Testis (tissue), 3 donors: ENCODE results near the gene KIRREL1. TPM values are rescaled to one million over a fixed set of nuclear protein-coding genes. Genes with fewer than 3 reads are reported as not detected.

Experiments
- DNase-seq: peaks from one replicate; pipeline ENCODE4 v3.0.0-alpha.2; 2019
- H3K27ac ChIP-seq, 2 donors: fragments of 200-600 bp; sonication (generic); one replicate each; pipeline ENCODE4 v1.5.1; 2019
- H3K27me3 ChIP-seq: fragments of 200-600 bp; sonication (generic); one replicate; pipeline ENCODE4 v1.5.1; 2019
- H3K36me3 ChIP-seq: fragments of 200-600 bp; sonication (generic); one replicate; pipeline ENCODE4 v1.5.1; 2017; ENCODE audit warnings: low read depth; ENCODE audit errors: missing control alignments
- H3K4me1 ChIP-seq: fragments of 200-600 bp; sonication (generic); one replicate; pipeline ENCODE4 v1.5.1; 2019
- H3K4me3 ChIP-seq, 2 donors: fragments of 200-600 bp; sonication (generic); one replicate each; pipeline ENCODE4 v1.5.1; 2017 to 2019
- H3K9me3 ChIP-seq: fragments of 200-600 bp; sonication (generic); one replicate; pipeline ENCODE4 v1.5.1; 2017
- CTCF ChIP-seq, 3 experiments: fragments of 450-650 bp in 2 of 3; fragments of 200-600 bp in 1 of 3; sonication (generic) in 1 of 3; IDR thresholded peaks; one replicate each; pipeline ENCODE4 v1.5.1; 2016 to 2019; ENCODE audit warnings: antibody characterized with exemption in 3 of 3, mild to moderate bottlenecking in 2 of 3, moderate library complexity in 1 of 3
- POLR2A ChIP-seq: fragments of 450-650 bp; IDR thresholded peaks from one replicate; pipeline ENCODE4 v1.6.1; 2017; ENCODE audit warnings: antibody characterized with exemption, mild to moderate bottlenecking, moderate library complexity
- WGBS, 2 donors: methylation state at CpG; one replicate each; pipeline ENCODE4 v1.1.5; 2018; 5-methylcytosine and 5-hydroxymethylcytosine counted together
- intact Hi-C: fragments of 100-400 bp; cut with DNase I; formaldehyde crosslinking; loops from one replicate; pipeline ENCODE4 v1.15.1; 2023; ENCODE audit warnings: low total_unique reads
- polyA plus RNA-seq: library from polyadenylated mRNA; stranded (reverse); fragments of 350-450 nt; fragmentation: Illumina TruSeq; extraction: RNeasy Lipid Tissue Mini Kit (QIAGEN cat#74804); gene quantifications from one replicate; pipeline ENCODE4 v1.2.3, GENCODE V29; 2014; ENCODE audit warnings: low read depth, low replicate concordance; ENCODE audit not compliant: insufficient read depth
- total RNA-seq, 2 donors: library from RNA; depleted of rRNA; stranded (reverse); fragments of >200 nt; gene quantifications; one replicate each; pipeline ENCODE4 v1.2.3, GENCODE V29; 2016

Gene KIRREL1
- total and polyA plus RNA-seq, 3 donors from 2014 or later = 15.5 to 31.9 (median 19.9) TPM

- no peaks in the 10 kb centered on the region for H3K36me3 ChIP-seq
- intact Hi-C loops = no loop called here
- H3K4me3 ChIP-seq = no peak overlapping the region
- peaks cover 29% of the 10 kb centered on the region for H3K4me1 ChIP-seq
- TF ChIP-seq CTCF (IDR thresholded peaks at IDR 0.05) (no peak), POLR2A (no peak)
- DNase-seq = no peak
- no peaks in the 10 kb centered on the region for H3K27me3 ChIP-seq
- no peak overlapping the region for H3K27ac ChIP-seq
- no peaks in the 10 kb centered on the region for H3K9me3 ChIP-seq
Observed at GRCh38 chr1:158040323-158040722, 46.9 kb downstream of the KIRREL1 start.

GRCh38 chr1:158043232-158043631, 49.8 kb downstream of the KIRREL1 start:
- peaks cover 27% of the 10 kb centered on the region for H3K4me1 ChIP-seq
- no peak overlapping the region for H3K27ac ChIP-seq
- no peaks in the 10 kb centered on the region for H3K27me3 ChIP-seq
- WGBS, 2 donors = 66 to 97% methylated on average over 4 to 5 of the region's 5 CpGs
- TF ChIP-seq POLR2A (no peak), CTCF (IDR thresholded peaks at IDR 0.05) (no peak)
- H3K9me3 ChIP-seq = no peaks in the 10 kb centered on the region
- peak; percentile 36 for DNase-seq
- H3K36me3 ChIP-seq = no peaks in the 10 kb centered on the region
- intact Hi-C loops = no loop called here
- H3K4me3 ChIP-seq = no peak overlapping the region

- H3K36me3 ChIP-seq = no peaks in the 10 kb centered on the region
- intact Hi-C loops = no loop called here
- H3K4me3 ChIP-seq = no peak overlapping the region
- no peaks in the 10 kb centered on the region for H3K9me3 ChIP-seq
- H3K4me1 ChIP-seq = peaks cover 27% of the 10 kb centered on the region
- TF ChIP-seq POLR2A (no peak), CTCF (IDR thresholded peaks at IDR 0.05) (no peak)
- H3K27me3 ChIP-seq = no peaks in the 10 kb centered on the region
- DNase-seq = peak; percentile 78
- no peak overlapping the region for H3K27ac ChIP-seq
- WGBS, 2 donors = 16 to 39% methylated on average over 2 of the region's 2 CpGs
Observed at GRCh38 chr1:158045639-158046038, 52.2 kb downstream of the KIRREL1 start.

GRCh38 chr1:158046715-158047510, 53.5 kb downstream of the KIRREL1 start:
- Histone ChIP-seq H3K4me1 (peaks cover 25% of the 10 kb centered on the region), H3K4me3 (no peak overlapping the region), H3K27ac (no peak overlapping the region), H3K36me3 (no peaks in the 10 kb centered on the region), H3K27me3 (no peaks in the 10 kb centered on the region), H3K9me3 (no peaks in the 10 kb centered on the region)
- 62 to 71% methylated on average over 4 of the region's 4 CpGs for WGBS, 2 donors
- TF ChIP-seq POLR2A (no peak), CTCF (IDR thresholded peaks at IDR 0.05) (no peak)
- DNase-seq = no peak
- intact Hi-C loops = no loop called here
